HG03378 (cell line): ENCODE data around the gene MAIP1.

Source experiments
- ATAC-seq: cut with Tn5 transposase; IDR thresholded peaks from one replicate; pipeline ENCODE4 v1.9.1; 2021; ENCODE audit warnings: mild to moderate bottlenecking, moderate library complexity; ENCODE audit not compliant: unreplicated experiment

The MAIP1 gene

GRCh38 chr2:199946836-199947235 is 8.5 kb upstream of the MAIP1 start:
- no peak for ATAC-seq

GRCh38 chr2:199950396-199950795 is 5.0 kb upstream of the MAIP1 start:
- no peak for ATAC-seq

DNA sequence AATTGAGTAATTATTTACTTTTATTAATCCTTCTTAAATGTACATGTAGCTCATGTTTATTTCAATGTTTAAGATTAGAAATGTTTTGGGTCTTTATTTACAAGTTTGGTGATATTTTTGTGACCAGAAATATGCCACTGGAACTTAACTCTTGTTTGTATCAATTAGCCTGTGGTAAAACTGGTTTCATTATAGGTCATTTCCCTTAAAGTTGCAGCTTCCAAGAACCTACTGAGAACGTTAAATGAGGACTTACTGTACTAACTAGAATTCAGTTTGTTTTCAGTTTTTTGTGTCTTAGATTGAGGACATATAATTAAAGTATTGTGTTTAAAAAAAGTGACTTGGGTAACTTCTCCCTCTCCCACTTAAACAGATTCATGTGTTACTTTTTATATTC is 4.4 kb upstream of the MAIP1 start:
- no peak for ATAC-seq

DNA sequence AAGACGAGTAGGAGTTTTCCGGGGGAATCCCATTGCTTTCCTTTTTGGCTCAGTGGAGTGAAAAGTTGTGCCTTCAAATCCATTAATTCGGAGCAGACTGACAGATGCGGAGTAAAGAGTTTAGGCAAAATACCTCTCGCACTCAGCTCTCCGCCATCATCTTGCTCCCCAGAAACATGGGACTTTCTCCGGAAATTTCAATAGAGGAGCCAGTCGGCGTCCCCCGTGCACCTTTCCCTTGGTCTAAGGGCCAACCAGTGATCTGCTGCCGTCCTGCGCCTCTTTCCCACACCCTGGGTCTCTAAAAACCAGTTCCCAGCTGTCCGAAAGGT is 409 bp upstream of the MAIP1 start:
- peak; percentile 47 for ATAC-seq

DNA sequence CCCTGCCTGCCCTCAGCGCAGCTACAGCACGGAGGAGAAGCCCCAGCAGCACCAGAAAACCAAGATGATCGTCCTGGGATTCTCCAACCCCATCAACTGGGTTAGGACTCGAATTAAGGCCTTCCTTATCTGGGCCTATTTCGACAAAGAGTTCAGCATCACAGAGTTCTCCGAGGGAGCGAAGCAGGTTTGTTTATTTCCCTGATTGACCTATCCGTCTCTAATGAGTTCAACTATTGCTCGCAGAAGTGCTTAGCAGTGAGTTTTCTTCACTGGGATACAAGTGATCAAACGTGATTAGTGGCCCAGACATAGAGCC is 639 bp downstream of the MAIP1 start:
- ATAC-seq = no peak

- ATAC-seq = no peak
These were observed 2.6 kb downstream of the MAIP1 start for GRCh38 chr2:199958014-199958413.

GRCh38 chr2:199962203-199962602 is 6.8 kb downstream of the MAIP1 start:
- peak; percentile 75 for ATAC-seq

DNA sequence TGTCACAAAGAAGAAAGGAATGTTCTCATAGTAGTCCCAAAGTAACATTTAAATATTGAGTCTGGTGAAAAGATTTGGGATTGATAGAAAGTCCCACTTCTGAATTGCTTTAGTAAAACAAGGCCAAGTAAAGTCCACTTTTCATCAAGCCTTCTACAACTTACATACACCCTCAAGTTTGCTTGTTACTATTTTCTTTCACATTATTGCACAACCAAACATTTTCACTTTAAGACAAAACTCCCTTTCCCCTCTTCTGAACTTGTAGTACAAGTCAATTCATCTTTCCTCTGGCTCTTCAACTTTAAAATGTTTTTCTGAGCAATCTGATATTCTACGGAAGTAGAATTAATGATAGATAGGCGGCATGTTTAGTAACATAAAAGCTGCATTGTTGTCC is 11.0 kb downstream of the MAIP1 start:
- no peak for ATAC-seq

DNA sequence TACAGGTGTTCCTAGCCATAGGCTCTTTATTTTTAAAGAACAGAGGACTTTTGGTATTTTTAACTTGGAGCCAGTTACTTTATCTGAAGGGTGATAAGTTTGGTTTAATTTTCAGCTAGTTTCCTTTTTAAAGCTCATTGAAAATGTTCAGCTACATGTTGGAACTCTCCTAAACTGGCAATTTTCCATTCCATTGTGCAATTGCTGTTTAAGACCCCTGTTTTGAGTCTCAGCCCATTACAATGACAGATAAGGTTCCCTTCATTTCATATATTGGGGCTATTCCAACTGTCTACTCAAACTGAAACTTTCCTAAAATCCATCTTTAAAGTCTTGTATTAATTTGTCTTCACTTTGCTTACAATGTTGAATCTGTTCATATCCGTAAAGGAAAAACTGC is 11.6 kb downstream of the MAIP1 start:
- ATAC-seq = no peak

- ATAC-seq = no peak
These were observed 12.7 kb downstream of the MAIP1 start for GRCh38 chr2:199968126-199968525.

- ATAC-seq = no peak
These were observed 16.8 kb downstream of the MAIP1 start for GRCh38 chr2:199972088-199972626.

DNA sequence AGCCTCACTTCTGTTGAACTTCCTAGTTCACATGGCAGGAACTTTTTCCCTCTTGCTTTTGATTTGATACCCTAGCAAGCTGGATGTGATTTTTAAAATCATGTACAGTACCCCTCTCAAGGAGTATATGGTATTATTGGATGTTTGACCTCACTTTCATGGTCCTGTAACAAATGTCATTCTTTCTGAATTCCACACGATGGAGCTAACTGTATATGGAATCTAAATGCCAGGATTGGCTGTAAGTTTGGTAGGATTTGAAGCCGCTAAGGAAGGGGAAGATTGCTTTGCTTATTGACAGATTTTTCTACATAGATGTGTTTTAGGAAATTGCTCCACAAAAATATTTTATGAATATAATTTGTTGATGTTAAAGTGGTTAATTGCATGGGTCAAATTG is 18.3 kb downstream of the MAIP1 start:
- no peak for ATAC-seq

DNA sequence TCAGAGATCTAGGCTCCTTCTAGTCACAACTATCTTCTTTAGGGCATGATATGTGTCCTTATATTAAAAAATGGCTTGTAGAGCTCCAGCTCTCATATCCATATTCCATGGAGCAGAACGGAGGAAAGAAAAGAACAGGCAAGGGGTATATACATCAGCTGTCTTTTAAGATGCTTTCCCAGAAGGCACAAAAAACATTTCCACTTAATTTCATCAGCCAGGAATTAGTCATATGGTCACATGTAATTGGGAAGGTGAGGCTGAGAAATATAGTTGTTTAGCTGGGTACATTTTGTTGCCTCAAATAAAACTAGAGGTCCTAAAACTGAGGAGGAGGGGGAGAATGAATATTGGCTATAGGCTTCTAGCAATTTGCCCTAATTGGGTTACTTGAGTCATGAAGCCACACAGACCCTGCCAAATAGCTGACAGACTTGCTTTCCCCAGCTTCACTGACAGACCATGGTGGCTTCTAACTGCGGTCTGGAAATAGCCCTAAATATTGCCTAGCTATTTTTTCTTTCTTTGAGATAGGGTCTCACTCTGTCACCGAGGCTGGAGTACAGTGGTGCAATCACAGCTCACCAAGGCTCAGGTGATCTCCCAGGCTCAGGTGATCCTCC is 20.0 kb downstream of the MAIP1 start:
- ATAC-seq = no peak

- ATAC-seq = peak; percentile 91
These were observed 22.6 kb downstream of the MAIP1 start for GRCh38 chr2:199977984-199978415.

- ATAC-seq = no peak
These were observed 24.0 kb downstream of the MAIP1 start for GRCh38 chr2:199979398-199979797.

GRCh38 chr2:199979832-199980628 is 24.6 kb downstream of the MAIP1 start:
- ATAC-seq = no peak

DNA sequence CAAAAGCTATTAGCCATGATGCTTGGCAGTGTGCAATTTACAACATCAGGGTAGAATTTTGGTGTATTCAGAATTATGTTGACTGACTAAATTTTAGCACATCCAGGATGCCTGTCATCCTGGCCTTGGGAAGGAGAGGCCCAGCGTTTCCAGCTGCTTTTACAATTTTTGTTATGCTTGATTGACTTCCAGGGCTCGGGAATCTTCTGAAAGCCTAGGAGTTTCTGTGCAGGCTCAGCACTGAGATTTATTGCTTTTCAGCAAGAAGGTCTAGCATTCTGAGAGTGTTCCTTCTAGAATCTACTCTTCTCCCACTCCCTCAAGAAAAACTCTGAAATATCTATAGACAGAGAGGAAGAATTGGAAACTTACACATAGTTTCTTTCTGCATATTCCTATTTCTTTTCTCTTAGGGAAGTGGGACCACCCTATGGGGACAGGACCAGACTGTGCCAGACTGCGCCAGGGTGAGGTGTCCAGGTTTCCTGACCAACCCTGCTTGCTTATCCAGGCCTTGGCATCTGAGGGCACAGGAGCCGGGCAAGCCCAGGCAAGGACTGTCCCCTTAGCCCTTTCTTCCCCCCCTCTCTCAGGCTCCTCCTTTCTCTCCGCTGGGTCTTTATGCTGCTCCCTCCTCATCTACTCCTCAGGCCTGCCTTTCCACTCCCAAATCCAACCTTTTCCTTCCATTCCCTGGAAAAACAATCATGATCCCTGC is 26.9 kb downstream of the MAIP1 start:
- ATAC-seq = no peak

GRCh38 chr2:199983534-199983933 is 28.2 kb downstream of the MAIP1 start:
- ATAC-seq = no peak

DNA sequence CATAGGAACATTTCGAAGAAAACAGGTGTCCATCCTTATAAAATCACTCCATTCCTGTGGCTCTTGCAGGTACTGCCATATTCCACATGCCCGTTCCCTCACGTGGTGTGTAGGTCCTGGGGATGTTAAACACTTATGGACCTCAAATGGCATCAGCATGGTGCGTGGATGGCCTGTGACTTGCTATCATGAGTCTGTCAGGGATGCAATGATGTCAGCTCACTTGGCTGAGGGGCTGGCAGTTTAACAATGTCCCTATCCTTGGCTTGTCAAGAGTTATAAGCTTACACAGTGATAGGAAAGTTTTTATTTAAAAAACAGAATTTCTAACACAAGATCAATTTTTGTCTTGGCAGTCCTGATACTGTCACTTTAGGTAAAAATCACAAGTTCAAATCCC is 28.8 kb downstream of the MAIP1 start:
- ATAC-seq = no peak

DNA sequence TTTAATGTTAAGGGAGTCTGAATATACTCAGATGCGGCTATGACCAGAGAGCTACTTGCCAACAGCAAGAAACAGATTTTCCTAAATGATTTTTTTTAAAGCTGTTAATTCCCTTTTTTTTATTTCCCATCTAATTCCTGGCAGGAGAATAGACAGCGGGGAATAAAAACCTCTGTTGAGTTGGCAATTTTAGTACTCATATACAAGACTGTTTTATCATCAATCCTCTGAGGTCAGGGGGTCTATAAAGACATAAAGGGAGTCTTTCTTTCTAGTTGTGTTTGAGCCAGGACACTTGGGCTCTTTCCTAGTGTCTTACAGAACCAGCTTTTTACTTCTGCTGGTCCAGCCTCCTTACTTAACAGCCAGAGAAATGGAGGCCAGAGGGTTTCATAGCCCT is 29.4 kb downstream of the MAIP1 start:
- no peak for ATAC-seq

DNA sequence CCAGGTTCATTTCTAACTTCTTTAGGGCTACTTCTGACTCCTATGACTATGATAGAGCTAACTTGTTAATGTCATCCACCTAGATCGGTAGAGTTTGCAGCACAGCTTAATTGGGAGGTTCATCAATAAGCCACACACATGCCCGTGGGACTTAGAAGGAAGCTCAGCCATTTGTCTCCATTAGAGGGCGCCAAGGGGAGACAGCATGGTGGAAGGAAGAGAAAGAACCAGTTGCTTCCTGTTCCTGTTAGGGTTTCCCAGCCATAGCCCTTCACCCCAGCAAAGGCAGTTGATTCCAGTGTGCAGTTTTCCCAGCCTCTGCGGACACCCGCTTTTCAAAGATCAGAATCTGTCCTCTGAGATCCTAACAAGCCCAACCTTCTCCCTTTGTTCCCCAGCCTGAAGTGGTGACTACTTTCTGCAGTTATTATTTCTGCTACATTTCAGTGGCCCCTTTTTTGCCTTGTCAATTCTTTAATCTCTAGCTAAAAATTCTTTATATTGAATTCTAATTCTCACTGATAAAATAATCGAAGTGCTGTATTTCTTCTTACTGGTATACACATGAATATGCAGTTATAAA is 30.3 kb downstream of the MAIP1 start:
- ATAC-seq = peak; percentile 68

DNA sequence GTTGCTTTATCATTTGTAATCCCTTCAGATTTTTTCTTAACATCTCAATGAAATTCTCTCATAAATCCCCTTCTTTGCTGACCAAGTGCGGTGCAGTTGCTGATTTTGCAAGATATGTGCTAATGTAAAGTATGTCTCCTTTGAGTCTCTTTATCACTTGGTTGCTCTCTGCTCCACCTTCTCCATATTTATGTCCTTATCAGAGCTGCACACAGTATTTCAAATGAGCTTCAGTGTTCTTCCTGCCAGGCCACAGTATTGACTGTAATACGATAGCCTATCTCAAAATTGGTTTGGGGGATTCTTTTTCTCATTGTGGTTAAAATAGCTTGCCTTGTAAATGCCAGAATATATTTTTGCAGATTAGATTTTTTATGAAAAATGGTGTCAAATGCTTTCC is 32.2 kb downstream of the MAIP1 start:
- no peak for ATAC-seq
